ENCODE measurements around the gene RNU5D-1.
"Not testable (repeated sequence)": the region's sequence is repeated elsewhere in the genome, so short reads cannot be mapped to it uniquely, and the experiment has no call there.

The RNU5D-1 gene

DNA sequence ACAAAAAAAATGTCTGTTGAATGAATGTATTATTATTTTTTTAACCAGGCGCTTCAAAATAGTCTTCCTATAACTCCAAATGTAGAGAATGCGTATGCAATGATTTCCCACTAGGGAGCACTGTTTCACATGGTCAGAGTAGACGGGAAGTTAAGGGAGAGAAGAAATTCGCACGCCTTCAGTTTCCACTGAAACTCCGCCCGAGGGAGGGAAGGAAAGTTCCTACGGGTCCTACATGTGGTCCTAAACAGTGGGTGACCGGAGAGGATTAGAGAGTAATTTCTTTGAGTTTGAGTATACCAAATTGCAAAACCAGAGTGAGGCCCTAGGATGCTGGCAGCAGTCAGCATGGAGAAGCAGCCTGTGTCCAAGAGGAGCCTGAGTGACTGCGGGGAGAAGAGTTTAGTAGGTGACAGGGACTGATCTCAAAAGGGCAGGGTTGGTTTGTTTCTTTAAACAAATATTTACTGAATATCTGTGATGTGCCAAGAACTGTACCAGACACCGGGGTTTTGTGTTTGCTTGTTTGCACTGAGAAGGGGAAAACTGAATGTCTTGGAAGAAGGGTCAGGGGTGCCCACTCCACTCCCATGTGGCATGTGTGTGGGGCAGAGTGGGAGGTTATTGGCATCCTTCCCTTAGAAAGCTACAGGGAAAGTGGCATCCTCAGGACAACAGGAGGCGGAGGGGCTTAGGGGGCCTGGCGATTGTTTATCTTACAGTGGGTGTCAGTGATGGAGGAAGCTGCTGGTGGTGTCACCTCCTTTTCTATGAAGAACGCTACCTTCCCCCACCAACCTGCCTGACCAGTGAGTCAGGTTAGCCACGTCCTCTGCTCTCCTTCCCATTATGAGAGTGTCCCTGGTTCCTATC lies 22.8 kb downstream of the RNU5D-1 start:
- no peak for DNase-seq (ENCODE audit: low spot score)
- TF ChIP-seq, protein P1, sequence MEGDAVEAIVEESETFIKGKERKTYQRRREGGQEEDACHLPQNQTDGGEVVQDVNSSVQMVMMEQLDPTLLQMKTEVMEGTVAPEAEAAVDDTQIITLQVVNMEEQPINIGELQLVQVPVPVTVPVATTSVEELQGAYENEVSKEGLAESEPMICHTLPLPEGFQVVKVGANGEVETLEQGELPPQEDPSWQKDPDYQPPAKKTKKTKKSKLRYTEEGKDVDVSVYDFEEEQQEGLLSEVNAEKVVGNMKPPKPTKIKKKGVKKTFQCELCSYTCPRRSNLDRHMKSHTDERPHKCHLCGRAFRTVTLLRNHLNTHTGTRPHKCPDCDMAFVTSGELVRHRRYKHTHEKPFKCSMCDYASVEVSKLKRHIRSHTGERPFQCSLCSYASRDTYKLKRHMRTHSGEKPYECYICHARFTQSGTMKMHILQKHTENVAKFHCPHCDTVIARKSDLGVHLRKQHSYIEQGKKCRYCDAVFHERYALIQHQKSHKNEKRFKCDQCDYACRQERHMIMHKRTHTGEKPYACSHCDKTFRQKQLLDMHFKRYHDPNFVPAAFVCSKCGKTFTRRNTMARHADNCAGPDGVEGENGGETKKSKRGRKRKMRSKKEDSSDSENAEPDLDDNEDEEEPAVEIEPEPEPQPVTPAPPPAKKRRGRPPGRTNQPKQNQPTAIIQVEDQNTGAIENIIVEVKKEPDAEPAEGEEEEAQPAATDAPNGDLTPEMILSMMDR (IDR thresholded peaks at IDR 0.05; ENCODE audit: extremely low read depth, missing control alignments) = peak; percentile 40

DNA sequence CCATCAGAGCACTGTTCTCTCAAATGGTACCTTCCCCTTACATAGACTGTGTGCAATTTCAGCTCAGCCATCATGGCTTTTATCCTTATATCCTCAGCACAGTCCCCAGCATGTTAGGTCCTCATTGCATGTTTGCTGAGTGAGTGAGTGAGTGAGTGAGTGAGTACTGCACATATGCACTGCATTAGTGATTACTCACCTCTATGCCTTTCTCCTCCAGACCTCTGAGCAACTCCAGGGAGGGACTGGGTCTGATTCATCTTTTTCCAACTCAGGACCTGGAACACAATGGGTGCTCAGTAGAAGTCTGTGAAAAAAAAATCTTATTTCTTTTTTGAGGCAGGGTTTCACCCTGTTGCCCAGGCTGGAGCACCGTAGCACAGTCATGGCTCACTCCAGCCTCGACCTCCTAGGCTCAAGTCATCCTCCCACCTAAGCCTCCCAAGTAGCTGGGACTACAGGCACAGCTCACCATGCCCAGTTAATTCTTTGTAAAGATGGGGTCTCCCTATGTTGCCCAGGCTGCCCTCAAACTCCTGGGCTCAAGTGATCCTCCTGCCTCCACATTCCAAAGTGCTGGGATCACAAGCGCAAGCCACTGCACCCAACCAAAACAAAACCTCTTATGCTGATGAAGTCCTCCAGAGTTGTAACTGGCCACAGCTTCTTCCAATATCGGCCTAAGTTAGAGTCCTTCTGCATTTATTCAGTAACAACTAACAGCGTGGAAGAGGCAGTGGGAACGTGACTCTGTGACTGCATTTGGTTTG lies 23.7 kb downstream of the RNU5D-1 start:
- TF ChIP-seq, protein P1 (IDR thresholded peaks at IDR 0.05; ENCODE audit: extremely low read depth, missing control alignments) = no peak
- no peak for DNase-seq (ENCODE audit: low spot score)

DNA sequence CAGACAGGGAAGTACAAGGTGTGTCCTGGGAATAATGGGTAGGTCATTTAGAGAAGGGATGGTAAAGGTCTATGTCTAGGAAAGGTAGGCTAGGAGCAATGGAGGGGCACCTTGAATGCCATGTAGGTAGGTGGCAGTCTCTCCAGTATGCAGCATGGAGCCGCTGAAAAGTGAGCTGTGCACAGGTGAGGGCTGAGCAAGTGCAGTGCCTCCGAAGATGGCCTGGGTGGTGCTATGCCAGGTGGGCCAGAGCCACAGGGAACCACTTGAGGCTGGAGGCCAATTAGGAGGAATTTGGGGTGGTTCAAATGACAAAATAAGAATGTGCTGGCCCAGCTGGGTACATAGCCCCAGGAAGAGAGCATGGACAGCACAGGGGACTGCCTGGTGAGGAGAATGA lies 25.0 kb downstream of the RNU5D-1 start:
- TF ChIP-seq, protein P1 (IDR thresholded peaks at IDR 0.05; ENCODE audit: extremely low read depth, missing control alignments) = no peak
- DNase-seq (ENCODE audit: low spot score) = no peak

DNA sequence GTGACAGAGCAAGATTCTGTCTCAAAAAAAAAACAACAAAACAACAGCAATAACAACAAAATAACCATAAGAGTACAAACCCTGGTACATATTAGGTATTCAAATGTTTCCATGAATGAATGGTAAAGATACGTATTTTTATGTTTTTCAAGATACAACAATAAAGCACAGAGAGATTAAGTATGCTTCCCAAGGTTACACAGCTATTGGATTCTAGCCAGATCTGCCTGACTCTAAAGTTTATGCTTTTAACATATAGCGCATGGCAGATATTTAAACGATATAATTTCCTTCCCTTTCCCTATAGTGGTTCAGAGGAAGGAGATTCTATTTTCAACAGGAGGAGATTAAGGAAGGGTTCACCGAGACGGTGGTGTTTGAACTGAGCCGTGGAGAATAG lies 25.5 kb downstream of the RNU5D-1 start:
- TF ChIP-seq, protein P1 (IDR thresholded peaks at IDR 0.05; ENCODE audit: extremely low read depth, missing control alignments) = no peak
- DNase-seq (ENCODE audit: low spot score) = no peak

DNA sequence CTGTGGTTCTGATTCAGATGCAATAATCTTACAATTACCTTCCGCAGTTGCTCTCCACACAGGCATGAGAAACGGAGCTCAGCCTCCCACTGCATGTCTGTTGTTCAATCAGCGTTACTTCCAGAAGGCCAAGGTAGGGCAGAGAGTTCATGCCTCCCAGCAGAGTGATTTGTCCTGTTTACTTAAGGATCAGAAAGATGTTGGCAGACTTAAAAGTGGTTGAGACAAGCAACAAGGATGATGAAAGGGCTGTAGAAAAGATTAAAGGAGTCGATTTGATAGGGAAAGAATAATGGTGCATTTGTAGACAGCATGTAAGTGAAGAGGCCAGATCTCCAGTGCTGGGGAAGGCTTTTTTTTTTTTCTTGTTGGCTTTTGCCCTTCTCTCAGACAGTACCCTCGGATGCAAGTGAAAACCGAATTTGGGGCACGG lies 29.8 kb downstream of the RNU5D-1 start:
- no peak for DNase-seq (ENCODE audit: low spot score)

DNA sequence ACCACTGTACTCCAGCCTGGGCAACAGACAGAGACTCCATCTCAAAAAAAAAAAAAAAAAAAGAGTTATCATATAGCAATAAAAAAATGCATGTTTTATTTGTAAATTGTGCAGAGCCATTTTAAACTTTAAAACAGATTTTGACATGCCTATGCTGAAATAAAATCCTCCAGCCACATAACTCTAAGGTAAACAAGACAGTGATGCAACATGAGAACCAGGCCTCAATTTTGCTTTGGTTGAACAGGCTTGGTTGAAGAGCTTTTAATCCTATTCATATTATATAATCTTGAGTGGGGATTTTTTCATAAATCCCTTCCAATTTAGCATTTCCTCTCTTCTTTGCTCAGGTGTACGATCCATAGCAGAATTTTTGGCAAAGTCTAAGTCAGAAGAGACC lies 30.4 kb downstream of the RNU5D-1 start:
- TF ChIP-seq, protein P1 (IDR thresholded peaks at IDR 0.05; ENCODE audit: extremely low read depth, missing control alignments) = no peak
- DNase-seq (ENCODE audit: low spot score) = no peak

More for the DNA sequence above, 29.8 kb downstream of the RNU5D-1 start:
- TF ChIP-seq, protein P1 (IDR thresholded peaks at IDR 0.05; ENCODE audit: extremely low read depth, missing control alignments) = no peak

DNA sequence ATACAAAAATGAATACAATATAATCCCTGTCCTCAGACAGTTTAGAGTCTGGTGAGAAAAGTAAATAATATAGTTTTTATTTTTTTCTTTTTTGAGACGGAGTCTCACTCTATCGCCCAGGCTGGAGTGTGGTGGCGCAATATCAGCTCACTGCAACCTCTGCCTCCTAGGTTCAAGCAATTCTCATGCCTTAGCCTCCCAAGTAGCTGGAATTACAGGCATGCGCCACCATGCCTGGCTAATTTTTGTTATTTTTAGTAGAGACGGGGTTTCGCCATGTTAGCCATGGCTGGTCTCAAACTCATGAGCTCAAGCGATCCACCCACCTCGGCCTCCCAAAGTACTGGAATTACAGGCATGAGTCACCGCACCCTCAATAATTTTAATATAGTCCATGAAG lies 31.6 kb downstream of the RNU5D-1 start:
- DNase-seq (ENCODE audit: low spot score) = not testable (repeated sequence)

Measured in GM20000 (cell line).